GM21360 (cell line): Measurements from ENCODE around the gene GNAI3.

Experiments
- ATAC-seq: cut with Tn5 transposase; IDR thresholded peaks from one replicate; pipeline ENCODE4 v1.9.1; 2021; ENCODE audit warnings: mild to moderate bottlenecking, moderate library complexity; ENCODE audit not compliant: unreplicated experiment

GNAI3 gene

GRCh38 chr1:109634771-109635750 is 86.6 kb downstream of the GNAI3 start:
- ATAC-seq = no peak

DNA sequence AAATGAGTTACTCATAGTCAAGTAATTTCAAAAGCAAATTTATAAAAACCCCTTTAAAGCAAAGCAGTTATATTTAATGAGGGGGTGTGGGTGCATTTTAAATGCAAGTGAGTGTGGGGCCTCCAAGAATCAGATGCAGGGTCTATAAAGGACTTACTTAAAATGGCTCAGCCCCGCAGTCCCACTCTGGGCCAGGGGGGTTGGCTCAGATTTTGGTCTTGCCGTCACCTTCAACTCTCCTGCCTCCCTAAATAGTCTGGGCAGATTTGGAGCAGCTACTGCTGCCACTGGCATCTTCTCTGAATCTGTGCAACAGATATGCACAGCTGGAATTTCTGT is 87.4 kb downstream of the GNAI3 start:
- no peak for ATAC-seq

DNA sequence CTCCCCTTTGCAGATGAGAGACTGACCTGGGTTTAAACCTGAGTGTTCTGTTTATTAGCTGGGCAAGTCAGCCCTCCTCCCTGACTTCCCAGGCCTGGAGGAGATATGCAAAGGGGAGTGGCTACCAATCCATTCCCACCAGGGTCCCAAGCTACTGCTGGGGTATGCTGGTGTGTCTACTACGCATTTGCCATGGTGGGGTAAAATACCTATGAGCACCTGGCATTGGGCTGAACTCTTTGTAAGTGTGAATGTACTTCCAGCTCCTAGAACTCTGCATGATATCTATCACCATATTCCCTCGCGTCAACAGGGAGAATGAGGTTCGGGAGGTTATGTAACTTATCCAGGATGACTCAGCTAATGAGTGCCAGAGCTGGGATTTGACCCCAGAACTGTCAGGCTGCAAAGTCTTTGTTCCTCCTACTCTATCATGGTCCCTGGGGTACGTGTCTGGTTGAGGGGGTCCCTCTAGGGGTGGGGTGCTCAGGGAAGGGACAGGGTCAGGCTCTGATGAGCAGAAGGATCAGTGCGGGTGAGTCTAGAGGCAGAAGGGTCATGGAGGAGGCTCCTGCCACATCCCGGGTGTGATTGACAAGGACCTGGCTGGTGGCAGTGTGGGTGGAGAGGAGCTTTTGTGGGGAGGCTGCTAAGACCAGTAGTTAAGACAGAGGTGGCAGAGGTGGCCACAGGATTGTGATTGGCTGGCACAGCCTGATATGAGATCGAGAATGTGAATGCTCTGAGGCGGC is 88.0 kb downstream of the GNAI3 start:
- no peak for ATAC-seq

DNA sequence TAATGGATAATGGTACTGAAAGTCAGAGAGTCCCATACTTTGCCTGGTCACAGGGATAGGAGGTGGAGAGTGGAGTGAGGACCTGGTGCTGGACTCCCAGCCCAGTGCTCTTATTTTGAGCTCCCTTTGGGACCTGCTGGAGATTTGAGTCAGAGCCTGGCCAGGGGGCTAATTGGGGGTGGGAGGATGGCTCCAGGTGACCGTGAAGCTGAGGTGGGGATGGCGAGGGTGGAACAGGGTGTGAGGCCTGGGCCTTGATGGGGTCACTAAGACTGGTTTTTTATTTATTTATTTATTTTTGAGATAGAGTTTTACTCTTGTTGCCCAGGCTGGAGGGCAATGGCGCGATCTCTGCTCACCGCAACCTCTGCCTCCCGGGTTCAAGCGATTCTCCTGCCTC is 89.0 kb downstream of the GNAI3 start:
- ATAC-seq = no peak

GRCh38 chr1:109639063-109639840 is 90.8 kb downstream of the GNAI3 start:
- no peak for ATAC-seq

GRCh38 chr1:109639841-109640184 is 91.4 kb downstream of the GNAI3 start:
- ATAC-seq = no peak

- ATAC-seq = peak; percentile 69
These were observed 92.0 kb downstream of the GNAI3 start for GRCh38 chr1:109640285-109640865.

- no peak for ATAC-seq
These were observed 92.8 kb downstream of the GNAI3 start for GRCh38 chr1:109641078-109641740.

- ATAC-seq = no peak
These were observed 93.4 kb downstream of the GNAI3 start for GRCh38 chr1:109641861-109642260.

GRCh38 chr1:109642626-109643025 is 94.2 kb downstream of the GNAI3 start:
- no peak for ATAC-seq

GRCh38 chr1:109643385-109644230 is 95.2 kb downstream of the GNAI3 start:
- peak; percentile 75 for ATAC-seq

- no peak for ATAC-seq
These were observed 96.3 kb downstream of the GNAI3 start for GRCh38 chr1:109644670-109645069.

GRCh38 chr1:109649491-109649914 is 101.1 kb downstream of the GNAI3 start:
- no peak for ATAC-seq

GRCh38 chr1:109650609-109651008 is 102.2 kb downstream of the GNAI3 start:
- no peak for ATAC-seq

GRCh38 chr1:109652402-109652801 is 104.0 kb downstream of the GNAI3 start:
- ATAC-seq = no peak

GRCh38 chr1:109653306-109653705 is 104.9 kb downstream of the GNAI3 start:
- ATAC-seq = no peak

DNA sequence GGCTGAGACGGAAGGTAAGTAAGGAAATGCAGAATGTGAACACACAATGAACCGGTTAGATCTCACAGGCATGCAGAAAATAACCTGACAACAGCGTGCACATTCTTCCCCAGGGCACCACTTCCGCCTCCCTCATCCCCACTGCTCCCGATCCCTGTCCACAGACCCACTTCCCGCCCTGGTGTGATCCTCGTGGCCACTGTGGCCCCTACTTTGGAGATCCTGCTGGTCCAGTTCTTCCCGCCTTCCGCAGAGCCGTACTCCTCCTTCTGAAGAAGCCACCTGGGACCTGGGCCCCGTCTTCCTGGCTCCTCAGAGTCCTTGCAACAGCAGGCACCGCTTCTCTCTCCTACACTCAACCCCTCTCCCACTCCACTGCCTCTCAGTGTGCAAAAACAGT is 106.1 kb downstream of the GNAI3 start:
- ATAC-seq = no peak

- ATAC-seq = peak; percentile 83
These were observed 107.5 kb downstream of the GNAI3 start, which contains the start of gene GSTM4 for GRCh38 chr1:109655615-109656519. TSS of gene GSTM4 (plus strand) at chr1:109656099. CDS start at chr1:109656390, 291 bp downstream.
